ENCODE measurements around the gene NUMB.
"Not testable (repeated sequence)": the region's sequence is repeated elsewhere in the genome, so short reads cannot be mapped to it uniquely, and the experiment has no call there.

The NUMB gene

GRCh38 chr14:73359445-73359844 lies 98.9 kb downstream of the NUMB start:
- Histone ChIP-seq H3K79me2 (ENCODE audit: control insufficient read depth, insufficient read depth, low read length, unreplicated experiment) (peaks cover 14% of the 10 kb centered on the region), H3K4me1 (ENCODE audit: control insufficient read depth, insufficient read depth, low read length, unreplicated experiment) (no peaks in the 10 kb centered on the region), H3K27me3 (ENCODE audit: insufficient read depth, low read length) (no peaks in the 10 kb centered on the region), H2AFZ (ENCODE audit: low read length, unreplicated experiment) (no peak overlapping the region), H3K4me3 (ENCODE audit: low read depth, low read length) (no peak overlapping the region), H3K36me3 (ENCODE audit: insufficient read depth, low read length) (peaks cover 15% of the 10 kb centered on the region), H3K27ac (ENCODE audit: low read depth, low read length) (no peak overlapping the region)

GRCh38 chr14:73358187-73358586 lies 100.2 kb downstream of the NUMB start:
- H3K27me3 ChIP-seq (ENCODE audit: insufficient read depth, low read length), result no peaks in the 10 kb centered on the region
- peaks cover 14% of the 10 kb centered on the region for H3K79me2 ChIP-seq (ENCODE audit: control insufficient read depth, insufficient read depth, low read length, unreplicated experiment)

GRCh38 chr14:73349091-73349490 lies 109.3 kb downstream of the NUMB start:
- not testable (repeated sequence) for H3K36me3 ChIP-seq (ENCODE audit: insufficient read depth, low read length); H3K27ac ChIP-seq (ENCODE audit: low read depth, low read length); H3K4me1 ChIP-seq (ENCODE audit: control insufficient read depth, insufficient read depth, low read length, unreplicated experiment); H3K4me3 ChIP-seq (ENCODE audit: low read depth, low read length); H2AFZ ChIP-seq (ENCODE audit: low read length, unreplicated experiment); H3K27me3 ChIP-seq (ENCODE audit: insufficient read depth, low read length)
- H3K79me2 ChIP-seq (ENCODE audit: control insufficient read depth, insufficient read depth, low read length, unreplicated experiment), result peaks cover 11% of the 10 kb centered on the region

More at GRCh38 chr14:73358187-73358586, 100.2 kb downstream of the NUMB start:
- no peaks in the 10 kb centered on the region for H3K4me1 ChIP-seq (ENCODE audit: control insufficient read depth, insufficient read depth, low read length, unreplicated experiment)
- H3K36me3 ChIP-seq (ENCODE audit: insufficient read depth, low read length), result peaks cover 8% of the 10 kb centered on the region
- H3K4me3 ChIP-seq (ENCODE audit: low read depth, low read length), result no peak overlapping the region
- no peak overlapping the region for H2AFZ ChIP-seq (ENCODE audit: low read length, unreplicated experiment)
- H3K27ac ChIP-seq (ENCODE audit: low read depth, low read length), result no peak overlapping the region

GRCh38 chr14:73344319-73344718 lies 114.0 kb downstream of the NUMB start:
- Histone ChIP-seq H3K4me3 (ENCODE audit: low read depth, low read length) (no peak overlapping the region), H3K79me2 (ENCODE audit: control insufficient read depth, insufficient read depth, low read length, unreplicated experiment) (peaks cover 18% of the 10 kb centered on the region), H3K4me1 (ENCODE audit: control insufficient read depth, insufficient read depth, low read length, unreplicated experiment) (no peaks in the 10 kb centered on the region), H2AFZ (ENCODE audit: low read length, unreplicated experiment) (no peak overlapping the region), H3K27me3 (ENCODE audit: insufficient read depth, low read length) (no peaks in the 10 kb centered on the region), H3K27ac (ENCODE audit: low read depth, low read length) (no peak overlapping the region), H3K36me3 (ENCODE audit: insufficient read depth, low read length) (no peaks in the 10 kb centered on the region)

DNA sequence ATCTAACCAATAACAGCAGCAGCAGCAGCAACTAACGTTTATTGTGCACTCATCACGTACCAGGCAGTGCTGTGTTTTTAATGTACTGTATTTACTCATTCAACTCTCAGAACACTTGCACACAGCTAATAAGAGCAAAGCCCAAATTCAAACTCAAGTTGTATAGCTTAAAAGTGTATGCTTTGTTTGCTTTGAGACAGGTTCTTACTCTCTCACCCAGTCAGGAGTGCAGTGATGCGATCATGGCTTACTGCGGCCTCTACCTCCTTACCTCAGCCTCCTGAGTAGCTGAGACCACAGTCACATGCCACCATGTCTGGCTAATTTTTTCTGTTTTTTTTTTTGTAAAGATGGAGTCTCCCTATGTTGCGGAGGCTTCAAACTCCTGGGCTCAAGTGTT lies 115.7 kb downstream of the NUMB start:
- Histone ChIP-seq H3K4me1 (ENCODE audit: control insufficient read depth, insufficient read depth, low read length, unreplicated experiment) (no peaks in the 10 kb centered on the region), H2AFZ (ENCODE audit: low read length, unreplicated experiment) (no peak overlapping the region), H3K79me2 (ENCODE audit: control insufficient read depth, insufficient read depth, low read length, unreplicated experiment) (peaks cover 18% of the 10 kb centered on the region), H3K27me3 (ENCODE audit: insufficient read depth, low read length) (no peaks in the 10 kb centered on the region), H3K27ac (ENCODE audit: low read depth, low read length) (no peak overlapping the region), H3K4me3 (ENCODE audit: low read depth, low read length) (no peak overlapping the region), H3K36me3 (ENCODE audit: insufficient read depth, low read length) (no peaks in the 10 kb centered on the region)

DNA sequence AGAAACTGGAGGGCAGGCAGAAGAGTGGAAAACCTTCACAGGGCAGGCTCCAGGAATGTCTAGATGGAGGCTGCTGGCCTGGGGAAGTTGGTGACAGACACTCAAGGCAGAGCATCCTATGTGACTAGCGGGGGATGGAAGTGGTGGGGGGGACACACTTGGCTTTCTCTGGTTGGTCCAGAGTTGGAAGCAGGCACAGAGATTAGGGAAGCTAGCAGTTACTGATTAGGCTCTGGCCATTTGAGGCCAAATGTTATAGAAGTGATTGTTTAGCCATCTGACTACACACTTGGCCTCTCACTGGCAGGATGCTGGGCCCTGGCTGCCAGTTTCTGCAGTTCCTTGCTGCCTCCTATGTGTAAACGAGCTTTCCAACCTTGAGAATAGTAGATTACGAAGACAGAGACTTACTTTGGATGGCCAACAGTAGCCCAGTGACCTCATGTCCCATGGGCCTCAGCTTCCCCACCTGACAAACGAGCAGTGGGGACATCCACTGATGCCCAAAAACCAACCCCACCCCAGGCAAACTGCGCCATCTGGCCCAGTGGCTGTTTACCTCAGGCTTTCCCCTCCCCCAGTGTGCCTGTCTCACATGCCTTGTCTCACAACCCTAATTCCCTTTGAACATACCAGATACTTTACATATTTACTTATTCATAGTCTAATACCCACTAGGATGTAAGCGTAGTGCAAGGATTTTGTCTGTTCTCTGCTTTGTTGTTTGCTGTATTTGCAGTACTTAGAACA lies 118.3 kb downstream of the NUMB start:
- H3K27ac ChIP-seq (ENCODE audit: low read depth, low read length), result no peak overlapping the region
- no peak overlapping the region for H2AFZ ChIP-seq (ENCODE audit: low read length, unreplicated experiment)
- H3K79me2 ChIP-seq (ENCODE audit: control insufficient read depth, insufficient read depth, low read length, unreplicated experiment), result peaks cover 16% of the 10 kb centered on the region
- no peaks in the 10 kb centered on the region for H3K27me3 ChIP-seq (ENCODE audit: insufficient read depth, low read length)
- H3K36me3 ChIP-seq (ENCODE audit: insufficient read depth, low read length), result 0 out of 2 replicates have a peak, but pooled peaks cover 3% of the 10 kb centered on the region
- no peak overlapping the region for H3K4me3 ChIP-seq (ENCODE audit: low read depth, low read length)
- no peaks in the 10 kb centered on the region for H3K4me1 ChIP-seq (ENCODE audit: control insufficient read depth, insufficient read depth, low read length, unreplicated experiment)

- Histone ChIP-seq H3K36me3 (ENCODE audit: insufficient read depth, low read length) (0 out of 2 replicates have a peak, but pooled peaks cover 3% of the 10 kb centered on the region), H3K27me3 (ENCODE audit: insufficient read depth, low read length) (no peaks in the 10 kb centered on the region), H3K4me3 (ENCODE audit: low read depth, low read length) (no peak overlapping the region), H3K79me2 (ENCODE audit: control insufficient read depth, insufficient read depth, low read length, unreplicated experiment) (peaks cover 13% of the 10 kb centered on the region), H3K27ac (ENCODE audit: low read depth, low read length) (no peak overlapping the region), H3K4me1 (ENCODE audit: control insufficient read depth, insufficient read depth, low read length, unreplicated experiment) (no peaks in the 10 kb centered on the region), H2AFZ (ENCODE audit: low read length, unreplicated experiment) (no peak overlapping the region)
Measured at GRCh38 chr14:73339206-73339605, 119.1 kb downstream of the NUMB start.

DNA sequence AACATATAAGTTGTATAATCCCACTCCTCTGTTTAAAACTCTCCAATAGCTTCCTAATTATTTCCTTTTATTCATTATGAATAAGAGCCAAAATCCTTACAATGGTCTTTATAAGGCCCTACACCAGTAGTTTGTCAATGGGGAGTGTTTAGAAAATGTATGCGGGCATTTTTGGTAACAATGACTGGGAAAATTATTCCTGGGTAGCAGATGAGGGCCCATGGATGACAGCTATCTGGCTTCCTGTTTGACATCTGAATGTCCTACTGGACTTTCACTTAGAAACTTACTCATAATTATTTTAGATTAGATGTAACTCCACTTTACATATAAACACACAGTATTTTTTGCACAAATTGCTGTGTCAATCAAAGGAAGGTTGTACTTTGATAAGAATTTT lies 119.8 kb downstream of the NUMB start:
- Histone ChIP-seq H3K79me2 (ENCODE audit: control insufficient read depth, insufficient read depth, low read length, unreplicated experiment) (peaks cover 12% of the 10 kb centered on the region), H3K27me3 (ENCODE audit: insufficient read depth, low read length) (no peaks in the 10 kb centered on the region), H3K4me3 (ENCODE audit: low read depth, low read length) (no peak overlapping the region), H3K27ac (ENCODE audit: low read depth, low read length) (no peak overlapping the region), H3K4me1 (ENCODE audit: control insufficient read depth, insufficient read depth, low read length, unreplicated experiment) (no peaks in the 10 kb centered on the region), H2AFZ (ENCODE audit: low read length, unreplicated experiment) (no peak overlapping the region), H3K36me3 (ENCODE audit: insufficient read depth, low read length) (0 out of 2 replicates have a peak, but pooled peaks cover 3% of the 10 kb centered on the region)

DNA sequence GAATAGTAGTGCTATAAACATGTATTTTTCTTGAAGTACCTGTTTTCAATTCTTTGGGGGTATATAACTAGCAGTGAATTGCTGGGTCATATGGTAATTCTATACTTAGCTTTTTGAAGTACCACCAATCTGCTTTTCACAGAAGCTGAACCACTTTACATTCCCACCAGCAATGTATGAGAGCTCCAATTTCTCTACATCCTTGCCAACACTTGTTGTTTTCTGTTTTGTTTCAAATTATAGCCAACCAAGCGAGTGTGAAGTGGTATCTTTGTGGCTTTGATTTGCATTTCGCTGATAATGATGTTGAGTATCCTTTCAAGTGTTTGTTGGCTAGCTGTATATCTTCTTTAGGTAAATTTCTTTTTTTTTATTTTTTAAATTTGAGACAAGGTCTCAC lies 125.3 kb downstream of the NUMB start:
- no peak overlapping the region for H3K27ac ChIP-seq (ENCODE audit: low read depth, low read length)
- H3K36me3 ChIP-seq (ENCODE audit: insufficient read depth, low read length), result peaks cover 5% of the 10 kb centered on the region; the same call in 1 of the 2 replicates
- H2AFZ ChIP-seq (ENCODE audit: low read length, unreplicated experiment), result no peak overlapping the region
- H3K79me2 ChIP-seq (ENCODE audit: control insufficient read depth, insufficient read depth, low read length, unreplicated experiment), result peaks cover 9% of the 10 kb centered on the region
- H3K4me3 ChIP-seq (ENCODE audit: low read depth, low read length), result no peak overlapping the region
- H3K4me1 ChIP-seq (ENCODE audit: control insufficient read depth, insufficient read depth, low read length, unreplicated experiment), result no peaks in the 10 kb centered on the region
- no peaks in the 10 kb centered on the region for H3K27me3 ChIP-seq (ENCODE audit: insufficient read depth, low read length)

- peaks cover 11% of the 10 kb centered on the region for H3K4me1 ChIP-seq (ENCODE audit: control insufficient read depth, insufficient read depth, low read length, unreplicated experiment)
- no peak overlapping the region for H3K27ac ChIP-seq (ENCODE audit: low read depth, low read length)
- H3K27me3 ChIP-seq (ENCODE audit: insufficient read depth, low read length), result no peaks in the 10 kb centered on the region
Measured at GRCh38 chr14:73325630-73326299, 132.6 kb downstream of the NUMB start.

GRCh38 chr14:73325063-73325462 lies 133.3 kb downstream of the NUMB start:
- Histone ChIP-seq H3K27ac (ENCODE audit: low read depth, low read length) (no peak overlapping the region), H3K4me3 (ENCODE audit: low read depth, low read length) (no peak overlapping the region), H3K27me3 (ENCODE audit: insufficient read depth, low read length) (no peaks in the 10 kb centered on the region), H3K4me1 (ENCODE audit: control insufficient read depth, insufficient read depth, low read length, unreplicated experiment) (peaks cover 11% of the 10 kb centered on the region), H3K36me3 (ENCODE audit: insufficient read depth, low read length) (no peaks in the 10 kb centered on the region), H3K79me2 (ENCODE audit: control insufficient read depth, insufficient read depth, low read length, unreplicated experiment) (peaks cover 11% of the 10 kb centered on the region), H2AFZ (ENCODE audit: low read length, unreplicated experiment) (no peak overlapping the region)

More at GRCh38 chr14:73325630-73326299, 132.6 kb downstream of the NUMB start:
- H3K4me3 ChIP-seq (ENCODE audit: low read depth, low read length), result no peak overlapping the region
- peaks cover 12% of the 10 kb centered on the region for H3K79me2 ChIP-seq (ENCODE audit: control insufficient read depth, insufficient read depth, low read length, unreplicated experiment)
- no peaks in the 10 kb centered on the region for H3K36me3 ChIP-seq (ENCODE audit: insufficient read depth, low read length)
- H2AFZ ChIP-seq (ENCODE audit: low read length, unreplicated experiment), result no peak overlapping the region
